NCI-H128 (cell line): ENCODE measurements around the gene MLX.
"Not testable (repeated sequence)": the region's sequence is repeated elsewhere in the genome, so short reads cannot be mapped to it uniquely, and the experiment has no call there.

Experiments used
- DNase-seq: peaks from one replicate; lab custom pipeline; 2025; ENCODE audit not compliant: unreplicated experiment; lab: John Stamatoyannopoulos, UW

MLX gene

GRCh38 chr17:42536372-42537155 lies 30.3 kb upstream of the MLX start:
- peak; percentile 61 for DNase-seq

- no peak for DNase-seq
Observed at GRCh38 chr17:42537156-42537805, 29.6 kb upstream of the MLX start.

- DNase-seq: no peak
Observed at GRCh38 chr17:42537826-42538451, 29.0 kb upstream of the MLX start.

- DNase-seq: no peak
Observed at GRCh38 chr17:42538482-42538881, 28.4 kb upstream of the MLX start.

- DNase-seq: not testable (repeated sequence)
Observed at GRCh38 chr17:42540558-42540957, 26.3 kb upstream of the MLX start.

GRCh38 chr17:42541041-42541833 lies 25.7 kb upstream of the MLX start:
- DNase-seq: no peak

GRCh38 chr17:42543190-42544079 lies 23.5 kb upstream of the MLX start:
- DNase-seq: no peak

GRCh38 chr17:42544874-42545283 lies 22.0 kb upstream of the MLX start:
- DNase-seq: no peak

GRCh38 chr17:42545755-42546505 lies 21.0 kb upstream of the MLX start:
- not testable (repeated sequence) for DNase-seq

- DNase-seq: no peak
Observed at GRCh38 chr17:42547001-42547461, 19.9 kb upstream of the MLX start.

GRCh38 chr17:42547698-42548069 lies 19.2 kb upstream of the MLX start:
- DNase-seq: no peak

- DNase-seq: no peak
Observed at GRCh38 chr17:42548070-42548837, 18.6 kb upstream of the MLX start.

- DNase-seq: no peak
Observed at GRCh38 chr17:42548993-42549755, 17.7 kb upstream of the MLX start.

- DNase-seq: not testable (repeated sequence)
Observed at GRCh38 chr17:42552736-42553135, 14.2 kb upstream of the MLX start, which contains the start of gene HSD17B1. Gene HSD17B1, plus strand, starts transcription at chr17:42552923. Its CDS starts 11 bp downstream, at chr17:42552934.

- no peak for DNase-seq
Observed at GRCh38 chr17:42553161-42553818, 13.6 kb upstream of the MLX start.

- DNase-seq: no peak
Observed at GRCh38 chr17:42553866-42554249, 13.0 kb upstream of the MLX start.
